ENCODE results near the gene ANXA8. TPM values are rescaled to one million over a fixed set of nuclear protein-coding genes. Genes with fewer than 3 reads are reported as not detected.

Gene ANXA8
- total RNA-seq, 4 donors from 2014 or later, result 0.60 TPM; not detected in 3

GRCh38 chr10:47424231-47424630 is 59.7 kb downstream of the ANXA8 start:
- H3K4me1 ChIP-seq, result no peaks in the 10 kb centered on the region
- TF ChIP-seq POLR2AphosphoS5 (IDR thresholded peaks at IDR 0.05), result no peak
- TF ChIP-seq POLR2A (IDR thresholded peaks at IDR 0.05), result no peak
- no peak for TF ChIP-seq CTCF (IDR thresholded peaks at IDR 0.05)
- TF ChIP-seq EP300 (IDR thresholded peaks at IDR 0.05; ENCODE audit: low read depth), result no peak
- no peaks in the 10 kb centered on the region for H3K36me3 ChIP-seq
- WGBS, 2 donors (ENCODE audit: low coverage in 1 of 2), result 63 to 68% methylated on average over 5 to 8 of the region's 8 CpGs
- in situ Hi-C loops (cut with MboI; ENCODE audit: low pct_ligation_motif_present in 1 of 4, low pct_unique_long_range_greater_than_20kb in 1 of 4, low sequenced_read_pairs in 3 of 4), result no loop called here
- no peaks in the 10 kb centered on the region for H3K27me3 ChIP-seq
- H3K27ac ChIP-seq, result no peak overlapping the region
- DNase-seq, result no peak
- intact Hi-C loops (cut with DNase I; ENCODE audit: low total_unique reads), result no loop called here
- no peaks in the 10 kb centered on the region for H3K9me3 ChIP-seq
- no peak overlapping the region for H3K4me3 ChIP-seq

- WGBS, 2 donors (ENCODE audit: low coverage in 1 of 2), result 82 to 100% methylated on average over 2 to 4 of the region's 4 CpGs
- in situ Hi-C loops (cut with MboI; ENCODE audit: low pct_ligation_motif_present in 1 of 4, low pct_unique_long_range_greater_than_20kb in 1 of 4, low sequenced_read_pairs in 3 of 4), result no loop called here
Measured at GRCh38 chr10:47423476-47423875, 60.4 kb downstream of the ANXA8 start.

GRCh38 chr10:47421057-47421952 is 62.6 kb downstream of the ANXA8 start:
- Histone ChIP-seq H3K27ac (no peak overlapping the region), H3K9me3 (no peaks in the 10 kb centered on the region), H3K4me3 (no peak overlapping the region), H3K27me3 (no peaks in the 10 kb centered on the region), H3K4me1 (no peaks in the 10 kb centered on the region), H3K36me3 (no peaks in the 10 kb centered on the region)
- in situ Hi-C loops (cut with MboI; ENCODE audit: low pct_ligation_motif_present in 1 of 4, low pct_unique_long_range_greater_than_20kb in 1 of 4, low sequenced_read_pairs in 3 of 4), result no loop called here
- no peak for TF ChIP-seq CTCF (IDR thresholded peaks at IDR 0.05)
- TF ChIP-seq POLR2AphosphoS5 (IDR thresholded peaks at IDR 0.05), result no peak
- no peak for TF ChIP-seq EP300 (IDR thresholded peaks at IDR 0.05; ENCODE audit: low read depth)
- TF ChIP-seq POLR2A (IDR thresholded peaks at IDR 0.05), result no peak
- intact Hi-C loops (cut with DNase I; ENCODE audit: low total_unique reads), result no loop called here
- no peak for DNase-seq
- WGBS, 2 donors (ENCODE audit: low coverage in 1 of 2), result 82 to 88% methylated on average over 4 to 7 of the region's 7 CpGs

More at GRCh38 chr10:47423476-47423875, 60.4 kb downstream of the ANXA8 start:
- Histone ChIP-seq H3K9me3 (no peaks in the 10 kb centered on the region), H3K27ac (no peak overlapping the region), H3K4me3 (no peak overlapping the region), H3K27me3 (no peaks in the 10 kb centered on the region), H3K36me3 (no peaks in the 10 kb centered on the region), H3K4me1 (no peaks in the 10 kb centered on the region)
- no peak for DNase-seq
- TF ChIP-seq CTCF (IDR thresholded peaks at IDR 0.05) (no peak), POLR2AphosphoS5 (IDR thresholded peaks at IDR 0.05) (no peak), POLR2A (IDR thresholded peaks at IDR 0.05) (no peak), EP300 (IDR thresholded peaks at IDR 0.05; ENCODE audit: low read depth) (no peak)
- intact Hi-C loops (cut with DNase I; ENCODE audit: low total_unique reads), result no loop called here

- WGBS, 2 donors (ENCODE audit: low coverage in 1 of 2), result 80 to 83% methylated on average over 2 to 14 of the region's 14 CpGs
- Histone ChIP-seq H3K27me3 (no peaks in the 10 kb centered on the region), H3K36me3 (no peaks in the 10 kb centered on the region), H3K9me3 (no peaks in the 10 kb centered on the region), H3K4me1 (no peaks in the 10 kb centered on the region), H3K27ac (no peak overlapping the region), H3K4me3 (no peak overlapping the region)
- no peak for TF ChIP-seq POLR2AphosphoS5 (IDR thresholded peaks at IDR 0.05)
- no peak for TF ChIP-seq CTCF (IDR thresholded peaks at IDR 0.05)
- no peak for TF ChIP-seq EP300 (IDR thresholded peaks at IDR 0.05; ENCODE audit: low read depth)
- no peak for TF ChIP-seq POLR2A (IDR thresholded peaks at IDR 0.05)
- no peak for DNase-seq
- intact Hi-C loops (cut with DNase I; ENCODE audit: low total_unique reads) (no loop called here), in situ Hi-C loops (cut with MboI; ENCODE audit: low pct_ligation_motif_present in 1 of 4, low pct_unique_long_range_greater_than_20kb in 1 of 4, low sequenced_read_pairs in 3 of 4) (no loop called here)
Measured at GRCh38 chr10:47420305-47421056, 63.4 kb downstream of the ANXA8 start.
